Endothelial cell of umbilical vein (primary cell): ENCODE results near the gene SSTR5. TPM values are rescaled to one million over a fixed set of nuclear protein-coding genes. Genes with fewer than 3 reads are reported as not detected.

Experiments
- BruUV-seq: library from RNA; stranded (reverse); fragments of 400-500 nt; replicated peaks from 2 replicates; lab custom pipeline; 2021; lab: Mats Ljungman, UMichigan
- CTCF ChIA-PET: fragments of 300-600, 350-600 bp; sonication (Branson Sonifier 250); formaldehyde crosslinking; loops from one replicate; lab custom pipeline; 2021; ENCODE audit warnings: antibody characterized with exemption, inconsistent platforms; lab: Charles Lee
- POLR2A ChIA-PET: fragments of 300-600, 350-600 bp; sonication (Branson Sonifier 250); formaldehyde crosslinking; loops from one replicate; lab custom pipeline; 2021; ENCODE audit warnings: antibody characterized with exemption, inconsistent platforms; lab: Charles Lee
- DNase-seq: peaks from one replicate; pipeline ENCODE4 v3.0.0-alpha.2; 2011; ENCODE audit warnings: low read depth, low spot score
- FAIRE-seq: peaks from 2 replicates; lab custom pipeline; 2011; peaks lifted over from hg19 to GRCh38; lab: Jason Lieb, UNC
- H2AFZ ChIP-seq: 2 replicates; pipeline ENCODE4 v1.6.0; 2012; ENCODE audit warnings: low read depth, low read length, control low read depth, inconsistent platforms
- H3K27ac ChIP-seq: 2 replicates; pipeline ENCODE4 v1.5.1; 2011; ENCODE audit warnings: low read depth, mild to moderate bottlenecking, control low read depth, low read length, moderate library complexity; ENCODE audit not compliant: insufficient read depth
- H3K27me3 ChIP-seq, 2 experiments: 2 replicates each; pipeline versions ENCODE4 v1.6.0 to v1.6.1; 2011; ENCODE audit warnings: low read length in 2 of 2, mixed read lengths in 1 of 2; ENCODE audit not compliant: control insufficient read depth in 2 of 2, insufficient read depth in 2 of 2
- H3K36me3 ChIP-seq, 2 experiments: 2 replicates in 1 of 2; 3 replicates in 1 of 2; pipeline ENCODE4 v1.5.1; 2011; ENCODE audit warnings: low read length in 2 of 2, mild to moderate bottlenecking in 1 of 2, moderate library complexity in 1 of 2; ENCODE audit not compliant: control insufficient read depth in 2 of 2, insufficient read depth in 2 of 2; ENCODE audit errors: extremely low read depth in 1 of 2
- H3K4me1 ChIP-seq: 3 replicates; pipeline ENCODE4 v1.5.1; 2011; ENCODE audit warnings: mild to moderate bottlenecking, low read length; ENCODE audit not compliant: control insufficient read depth, insufficient read depth; ENCODE audit errors: extremely low read depth
- H3K4me2 ChIP-seq: 2 replicates; pipeline ENCODE4 v1.6.1; 2011; ENCODE audit warnings: low read length, control low read depth, mixed read lengths; ENCODE audit not compliant: insufficient read depth
- H3K4me3 ChIP-seq, 3 experiments: fragments of 200-600 bp in 1 of 3; sonication (generic), shearing (Covaris generic) in 1 of 3; replicated peaks in 1 of 3; 2 replicates each; pipeline ENCODE4 v1.5.1; 2011 to 2016; ENCODE audit warnings: control low read depth in 3 of 3, low read length in 3 of 3, mild to moderate bottlenecking in 2 of 3, inconsistent platforms in 1 of 3, low read depth in 1 of 3, moderate library complexity in 1 of 3; ENCODE audit not compliant: insufficient read depth in 1 of 3
- H3K79me2 ChIP-seq: 2 replicates; pipeline ENCODE4 v1.6.0; 2012; ENCODE audit warnings: low read length, inconsistent platforms; ENCODE audit not compliant: control insufficient read depth, insufficient read depth
- H3K9ac ChIP-seq: replicated peaks from 2 replicates; pipeline ENCODE3; 2011; ENCODE audit warnings: low read length, control low read depth; ENCODE audit not compliant: insufficient read depth; ENCODE audit errors: extremely low read depth
- H3K9me1 ChIP-seq: replicated peaks from 3 replicates; pipeline ENCODE4 v1.6.0; 2011; ENCODE audit warnings: mild to moderate bottlenecking, low read length; ENCODE audit not compliant: control insufficient read depth, insufficient read depth; ENCODE audit errors: extremely low read depth
- H3K9me3 ChIP-seq: replicated peaks from 2 replicates; pipeline ENCODE4 v1.5.1; 2012; ENCODE audit warnings: low read length, inconsistent platforms; ENCODE audit not compliant: control insufficient read depth, insufficient read depth
- H4K20me1 ChIP-seq: replicated peaks from 2 replicates; pipeline ENCODE3; 2011; ENCODE audit warnings: mild to moderate bottlenecking, low read length; ENCODE audit not compliant: control insufficient read depth, insufficient read depth; ENCODE audit errors: extremely low read depth
- FOS ChIP-seq: IDR thresholded peaks from 2 replicates; pipeline ENCODE4 v1.6.1; 2011; ENCODE audit warnings: mild to moderate bottlenecking, low read length, moderate library complexity, borderline replicate concordance; ENCODE audit not compliant: insufficient read depth
- JUN ChIP-seq: IDR thresholded peaks from 2 replicates; pipeline ENCODE4 v1.6.1; 2011; ENCODE audit warnings: borderline replicate concordance, low read depth; ENCODE audit not compliant: insufficient read length, insufficient read depth
- MYC ChIP-seq: IDR thresholded peaks from one replicate; pipeline ENCODE4 v1.6.1; 2011; ENCODE audit warnings: mild to moderate bottlenecking, low read depth, low read length
- POLR2A ChIP-seq: IDR thresholded peaks from 2 replicates; pipeline ENCODE4 v1.6.1; 2012; ENCODE audit warnings: low read depth, mild to moderate bottlenecking, control low read depth, low read length
- POLR2AphosphoS5 ChIP-seq: IDR thresholded peaks from 2 replicates; pipeline ENCODE4 v1.6.1; 2012; ENCODE audit warnings: low read depth, mild to moderate bottlenecking, control low read depth, low read length, moderate library complexity; ENCODE audit not compliant: insufficient read depth
- dilution Hi-C: fragments of 300-500 bp; cut with MboI; formaldehyde crosslinking; loops from one replicate; pipeline ENCODE4 v1.15.0; 2019; ENCODE audit warnings: low sequenced_read_pairs; ENCODE audit not compliant: extremely low pct_ligation_motif_present
- intact Hi-C: fragments of 100-400 bp; cut with micrococcal nuclease; formaldehyde crosslinking; loops from one replicate; pipeline ENCODE4 v1.10.0; 2022
- polyA plus RNA-seq, 4 experiments: library from polyadenylated mRNA; depleted of rRNA in 3 of 4; stranded (reverse) in 3 of 4; unstranded in 1 of 4; fragments of >200 nt; gene quantifications; 2 replicates each; pipeline versions ENCODE4 v1.2.1 to v1.2.3, GENCODE V29; 2011 to 2012; ENCODE audit warnings: missing spikeins in 1 of 4
- total RNA-seq: library from RNA; stranded (reverse); gene quantifications from 2 replicates; pipeline ENCODE4 v1.2.3, GENCODE V29; 2021
- TF ChIP-seq, protein P1 (sequence below): IDR thresholded peaks from 2 replicates; pipeline ENCODE4 v1.6.1; 2011; ENCODE audit not compliant: insufficient read depth, insufficient read length

Gene SSTR5
- total and polyA plus RNA-seq, 2 donors (not counting 3 experiments of a cell fraction or from before 2014, with no cell fraction given): 0.24 to 0.52 TPM

GRCh38 chr16:1082266-1082951 lies 9.9 kb downstream of the SSTR5 start:
- Histone ChIP-seq H3K4me2 (no peak overlapping the region), H3K27ac (peak overlapping the region; percentile 61), H3K36me3 (no peaks in the 10 kb centered on the region), H3K27me3 (no peaks in the 10 kb centered on the region), H3K9me1 (no peaks in the 10 kb centered on the region), H2AFZ (peak overlapping the region; percentile 28), H3K4me3 (no peak overlapping the region), H4K20me1 (no peaks in the 10 kb centered on the region), H3K79me2 (no peaks in the 10 kb centered on the region), H3K4me1 (peaks cover 30% of the 10 kb centered on the region), H3K9me3 (no peaks in the 10 kb centered on the region), H3K9ac (no peak overlapping the region)
- peak; percentile 62 for TF ChIP-seq POLR2AphosphoS5
- TF ChIP-seq JUN: peak; percentile 31
- TF ChIP-seq, protein P1, sequence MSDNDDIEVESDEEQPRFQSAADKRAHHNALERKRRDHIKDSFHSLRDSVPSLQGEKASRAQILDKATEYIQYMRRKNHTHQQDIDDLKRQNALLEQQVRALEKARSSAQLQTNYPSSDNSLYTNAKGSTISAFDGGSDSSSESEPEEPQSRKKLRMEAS: peak; percentile 48
- peak; percentile 86 for TF ChIP-seq FOS
- no peak for TF ChIP-seq POLR2A
- no peak for TF ChIP-seq MYC
- dilution Hi-C loops (no loop called here), intact Hi-C loops (no loop called here)
- BruUV-seq: no TSS peak
- ChIA-PET CTCF (interaction anchor here (0.6 to 2.3 kb wide), 3 partner anchors 8 to 25 kb away, joined by 3 to 16 read pairs (median 3); no protein-coding TSS in a partner anchor), POLR2A (no interaction called here)
- DNase-seq (peak; percentile 79), FAIRE-seq (peak; percentile 85)
